HL-60/S4 (cell line): Measurements from ENCODE around the gene SRRT.
"Not testable (repeated sequence)": the region's sequence is repeated elsewhere in the genome, so short reads cannot be mapped to it uniquely, and the experiment has no call there.

Experiments used
- in situ Hi-C: fragments of 300-500 bp; cut with MboI; formaldehyde crosslinking; loops from 2 replicates; pipeline ENCODE4 v1.14.3; 2022; ENCODE audit warnings: low sequenced_read_pairs

The SRRT gene

DNA sequence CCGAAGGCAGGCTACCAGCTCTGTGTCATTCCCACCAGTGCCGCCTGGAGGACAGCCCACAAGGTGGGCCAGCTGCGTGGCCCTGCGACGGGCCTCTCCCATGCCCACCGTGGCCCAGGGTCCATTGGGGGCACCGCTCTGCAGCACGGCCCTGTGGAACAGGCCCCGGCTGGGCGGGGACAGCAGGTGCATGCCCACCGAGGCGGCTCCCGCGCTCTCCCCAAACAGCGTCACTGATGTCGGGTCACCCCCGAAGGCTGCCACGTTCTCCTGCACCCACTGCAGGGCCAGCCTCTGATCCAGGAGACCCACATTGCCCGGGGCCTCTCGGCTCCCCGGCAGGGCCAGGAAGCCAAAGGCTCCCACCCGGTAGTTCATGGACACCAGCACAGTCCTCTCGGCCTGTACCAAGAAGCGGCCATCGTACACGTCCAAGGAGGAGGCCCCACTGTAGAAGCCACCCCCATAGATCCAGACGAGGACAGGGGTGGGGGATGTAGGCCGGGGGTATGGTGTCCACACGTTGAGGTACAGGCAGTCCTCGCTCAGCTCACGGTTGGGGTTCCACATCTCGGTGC lies 18.5 kb downstream of the SRRT start:
- in situ Hi-C loops = loop anchor here (5.0 to 10.0 kb wide), 2 partner anchors 164 to 401 kb away; no protein-coding TSS in a partner anchor

DNA sequence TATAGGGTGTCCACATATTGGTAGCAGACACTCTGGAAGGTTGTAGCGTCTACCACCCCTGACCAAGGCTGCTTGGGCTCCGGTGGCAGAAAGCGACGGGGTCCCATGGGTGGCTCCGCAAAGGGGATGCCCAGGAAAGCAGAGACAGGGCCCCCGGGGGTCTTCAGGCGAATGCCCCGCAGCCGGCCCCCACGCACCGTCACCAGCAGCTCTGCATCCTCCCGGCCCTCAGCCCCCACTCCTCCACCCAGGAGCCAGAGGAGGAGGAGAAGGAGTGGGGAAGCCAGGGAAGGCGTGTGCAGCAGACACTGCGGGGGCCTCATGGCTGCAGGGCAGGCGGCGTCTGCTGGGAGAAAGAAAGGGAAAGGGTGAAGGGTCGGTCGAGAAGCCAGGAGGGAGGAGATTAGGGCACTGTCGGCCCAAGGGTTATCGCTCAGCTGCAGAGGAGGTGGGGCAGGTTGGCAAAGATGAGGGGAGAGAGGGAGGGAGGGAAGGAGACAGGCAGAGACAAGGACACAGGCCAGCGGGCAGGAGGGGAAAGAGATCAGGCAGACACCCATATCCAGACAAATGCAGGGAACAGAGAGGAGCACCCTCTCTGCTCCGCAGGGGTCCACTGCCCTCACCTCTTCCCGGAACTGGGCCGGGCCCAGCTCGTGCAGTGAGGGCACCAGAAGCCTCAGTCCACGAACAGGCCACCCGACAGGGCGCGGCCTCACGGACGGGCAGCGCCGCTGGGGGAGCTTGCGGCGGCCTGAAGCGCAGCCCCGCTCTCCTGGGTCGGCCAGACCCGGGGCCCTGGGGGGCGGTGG lies 19.2 kb downstream of the SRRT start:
- in situ Hi-C loops = loop anchor here (5.0 to 10.0 kb wide), 2 partner anchors 163 to 401 kb away; no protein-coding TSS in a partner anchor

DNA sequence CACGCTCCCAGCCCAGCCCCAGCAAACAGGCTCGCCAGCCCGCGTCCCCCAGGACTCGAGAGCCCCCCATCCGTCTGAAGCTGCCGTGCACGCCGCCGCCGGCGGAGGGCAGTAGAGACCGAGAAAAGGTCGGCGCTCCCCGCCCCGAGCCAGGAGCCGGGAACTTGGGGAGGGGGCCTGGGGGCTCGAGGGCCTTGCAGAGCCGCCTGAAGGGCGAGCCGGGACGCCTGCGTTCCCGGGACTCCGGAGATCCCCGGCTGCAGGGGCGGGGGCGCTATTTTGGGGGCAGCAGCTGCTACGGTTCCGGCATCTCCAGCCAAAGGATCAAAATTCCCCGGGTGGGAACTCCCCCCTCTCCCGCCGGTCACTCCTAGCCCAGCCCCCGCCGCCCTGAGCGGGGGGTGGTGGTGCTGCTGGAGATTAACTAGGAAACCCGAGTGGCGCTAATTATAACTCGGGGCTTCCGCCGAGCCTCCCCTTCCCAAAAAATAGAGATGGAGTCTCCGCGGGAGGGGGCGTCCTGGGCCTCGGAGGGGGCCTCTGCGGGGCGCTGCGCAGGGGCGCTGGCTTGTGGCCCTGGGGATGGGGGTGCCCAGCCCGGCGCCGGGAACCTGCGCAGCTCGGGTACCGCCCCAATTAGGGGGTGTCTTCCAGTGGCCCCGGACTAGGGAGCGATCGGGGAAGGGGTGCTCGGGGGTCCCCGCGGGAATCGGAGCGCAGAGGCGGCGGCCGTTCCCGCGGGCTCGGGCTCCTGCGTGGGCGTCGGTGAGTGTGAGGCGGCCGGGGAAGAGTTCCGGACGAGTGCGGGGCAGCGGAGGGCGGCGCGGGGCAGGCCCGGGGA lies 20.2 kb downstream of the SRRT start:
- in situ Hi-C loops = loop anchor here (5.0 to 10.0 kb wide), 2 partner anchors 162 to 400 kb away; no protein-coding TSS in a partner anchor

DNA sequence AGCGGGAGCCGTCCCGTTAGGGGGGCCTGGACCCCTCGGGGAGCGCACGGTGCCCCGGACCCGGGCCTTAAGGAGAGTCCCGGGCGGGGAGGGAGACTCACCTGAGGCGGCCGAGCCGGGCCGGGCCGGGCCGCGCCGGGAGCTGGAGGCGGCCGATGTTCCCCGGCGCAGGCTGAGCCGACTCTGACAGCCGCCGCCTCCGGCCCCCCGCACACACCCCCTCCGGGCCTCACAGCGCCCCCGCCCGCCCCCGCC lies 20.7 kb downstream of the SRRT start, which contains the start of gene ACHE:
TSS of gene ACHE (minus strand) at position 188 of the 255 bp plus-strand sequence. CDS start 1,656 bp downstream, outside the sequence.
- in situ Hi-C loops = loop anchor here (10.0 kb wide), 1 partner anchor 399 kb away; no protein-coding TSS in a partner anchor

DNA sequence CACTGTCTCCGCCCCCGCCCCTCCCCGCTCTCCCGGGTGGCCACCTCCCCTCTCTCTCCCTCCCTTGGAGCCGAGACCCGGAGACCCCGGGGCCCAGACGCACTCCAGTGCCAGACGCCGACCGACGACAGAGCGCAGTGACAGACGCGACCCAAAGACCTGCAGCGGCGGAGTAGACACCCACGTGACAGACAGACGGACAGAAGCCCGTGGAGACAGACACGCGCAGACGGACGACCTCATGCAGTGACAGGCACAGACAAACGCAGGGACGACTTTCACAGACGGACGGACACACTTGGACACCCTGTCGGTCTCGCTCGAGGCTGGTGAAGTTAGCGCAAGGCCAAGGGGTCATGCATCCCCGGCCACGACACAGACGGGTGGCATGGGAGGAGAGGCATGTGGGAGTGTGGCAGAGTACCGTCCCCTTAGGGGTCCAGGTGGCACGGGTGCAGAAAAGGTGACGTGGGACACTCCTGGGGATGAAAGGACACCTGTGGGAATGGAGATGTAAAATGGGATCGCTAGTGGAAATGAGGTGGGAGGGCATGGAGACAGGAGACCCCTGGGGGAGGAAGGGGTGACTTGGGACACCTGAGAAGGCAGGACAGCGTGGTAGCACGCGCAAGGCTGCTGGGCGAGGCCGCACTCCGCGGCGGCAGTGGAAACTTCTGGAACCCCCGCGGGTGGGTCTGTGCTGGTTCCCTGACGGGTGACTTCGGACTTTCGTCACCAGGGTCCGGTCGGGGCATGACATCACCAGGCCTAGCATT lies 21.2 kb downstream of the SRRT start:
- in situ Hi-C loops = loop anchor here (10.0 kb wide), 1 partner anchor 399 kb away; no protein-coding TSS in a partner anchor

DNA sequence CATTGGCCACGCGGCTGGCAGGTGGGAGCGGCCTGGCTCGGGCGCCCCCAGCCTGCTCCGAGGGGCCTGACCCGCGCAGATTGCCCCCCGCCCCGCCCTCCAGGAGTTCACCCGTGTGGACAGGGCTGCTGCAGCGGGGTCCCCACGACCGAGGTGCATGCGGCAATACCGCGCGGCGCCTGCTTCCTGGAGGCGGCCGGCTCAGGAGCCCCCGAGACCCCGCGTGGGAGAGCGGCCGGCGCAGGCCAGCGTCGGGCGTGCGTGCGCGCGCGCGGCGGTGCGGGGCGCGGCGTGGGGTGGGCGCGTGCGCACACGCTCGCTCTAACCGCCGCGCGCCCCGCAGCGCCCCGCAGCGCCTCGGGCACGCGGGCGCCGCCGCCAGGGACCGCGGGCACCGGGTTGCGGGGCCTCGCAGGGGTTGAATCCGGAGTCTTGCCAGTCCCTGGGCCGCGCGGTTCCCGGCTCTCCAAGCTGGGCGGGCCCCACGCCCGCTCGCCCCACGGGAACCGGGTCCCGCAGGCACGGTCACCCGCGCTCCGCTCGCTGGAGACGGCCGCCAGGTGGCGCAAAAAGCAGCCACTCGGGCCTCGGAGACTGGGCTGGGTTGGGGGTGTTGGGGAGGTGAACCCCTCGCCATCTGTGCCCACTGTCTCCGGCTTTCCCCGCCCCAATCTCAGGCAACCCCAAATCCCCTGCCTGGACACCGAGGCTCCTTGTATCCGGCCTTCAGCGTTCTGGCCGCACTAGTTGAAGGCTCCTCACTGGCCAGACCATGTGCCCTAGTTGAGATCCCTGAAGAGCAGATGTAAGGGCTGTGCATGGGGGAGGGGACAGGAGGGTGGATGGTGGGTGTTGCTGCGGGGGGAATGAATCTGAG lies 22.1 kb downstream of the SRRT start:
- in situ Hi-C loops = loop anchor here (10.0 kb wide), 1 partner anchor 398 kb away; no protein-coding TSS in a partner anchor

DNA sequence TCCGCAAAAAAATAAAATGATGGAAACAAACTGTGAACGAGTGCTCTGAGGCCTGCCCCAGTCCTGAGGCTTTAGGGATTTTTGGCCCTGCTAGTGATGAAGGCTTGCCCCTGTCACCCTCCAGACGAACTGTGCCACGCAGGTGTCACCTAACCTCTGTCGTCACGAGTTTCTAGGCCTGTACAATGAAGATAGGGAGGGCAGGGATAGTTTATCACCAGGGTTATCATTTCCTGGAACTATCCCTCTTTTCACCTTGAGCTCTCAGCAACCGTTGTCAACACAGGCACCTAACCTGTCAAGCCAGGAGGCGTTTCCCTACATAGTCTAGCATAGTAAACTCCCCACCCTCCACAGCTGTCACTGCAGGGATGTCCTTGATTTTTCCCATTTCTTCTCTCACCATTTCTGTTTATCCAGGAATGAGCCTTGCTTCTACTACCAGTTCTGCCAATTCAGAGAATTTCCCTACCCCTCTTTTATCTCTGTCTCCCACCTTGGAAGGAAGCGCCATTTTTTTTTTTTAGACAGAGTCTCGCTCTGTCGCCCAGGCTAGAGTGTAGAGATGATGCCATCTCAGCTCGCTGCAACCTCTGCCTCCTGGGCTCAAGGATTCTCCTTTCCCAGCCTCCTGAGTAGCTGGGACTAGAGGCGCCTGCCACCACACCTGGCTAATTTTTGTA lies 23.0 kb downstream of the SRRT start:
- in situ Hi-C loops = loop anchor here (10.0 kb wide), 1 partner anchor 397 kb away; no protein-coding TSS in a partner anchor

DNA sequence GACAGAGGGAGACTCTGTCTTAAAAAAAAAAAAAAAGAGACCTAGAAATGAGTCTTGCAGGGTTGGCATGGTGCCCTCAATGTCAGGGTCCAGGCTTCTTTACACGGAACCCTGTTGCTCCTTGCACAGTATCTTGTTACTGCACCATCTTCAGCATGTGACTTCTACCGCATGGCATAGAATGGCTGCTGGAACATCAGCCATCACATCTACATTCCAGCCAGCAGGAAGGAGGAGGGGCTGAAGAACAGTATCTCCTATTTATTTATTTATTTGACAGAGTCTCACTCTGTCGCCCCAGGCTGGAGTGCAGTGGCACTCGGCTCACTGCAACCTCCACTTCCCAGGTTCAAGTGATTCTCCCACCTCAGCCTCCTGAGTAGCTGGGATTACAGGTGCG lies 24.5 kb downstream of the SRRT start:
- in situ Hi-C loops = loop anchor here (10.0 kb wide), 1 partner anchor 395 kb away; no protein-coding TSS in a partner anchor

DNA sequence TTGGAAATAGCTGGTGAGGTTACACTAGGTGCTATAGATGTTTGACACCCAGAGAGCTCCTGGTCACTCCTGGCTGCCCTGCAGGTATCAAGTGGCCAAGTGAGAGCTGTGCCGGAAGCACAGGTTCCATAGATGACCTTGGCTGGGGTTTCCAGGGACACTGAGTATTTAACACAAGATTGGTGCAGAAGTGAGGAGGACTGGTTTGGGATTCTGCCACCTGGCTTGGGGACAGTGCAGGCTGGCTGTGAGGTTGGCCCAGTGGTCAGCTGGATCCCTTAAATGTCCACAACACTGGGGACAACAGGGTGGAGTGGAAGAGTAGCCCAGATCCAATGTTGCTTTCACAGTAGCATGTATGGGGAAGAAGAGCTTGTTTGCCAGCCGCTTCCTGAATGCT lies 26.1 kb downstream of the SRRT start:
- in situ Hi-C loops = no loop called here

DNA sequence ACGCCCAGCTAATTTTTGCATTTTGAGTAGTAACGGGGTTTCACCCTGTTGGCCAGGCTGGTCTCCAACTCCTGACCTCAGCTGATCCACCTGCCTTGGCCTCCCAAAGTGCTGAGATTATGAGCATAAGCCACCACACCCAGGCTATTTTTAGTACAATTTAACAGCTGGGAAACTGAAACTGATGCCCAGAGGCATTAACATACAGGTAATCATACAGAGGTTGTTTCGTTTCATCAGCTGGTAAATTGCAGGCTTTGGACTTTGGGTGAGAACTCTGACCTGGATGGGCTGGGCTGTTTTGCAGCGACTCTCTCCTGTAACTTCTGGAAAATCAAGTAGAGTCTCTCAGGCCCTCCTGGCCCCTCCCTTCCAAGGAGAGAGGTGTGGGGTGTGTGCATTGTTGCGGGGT lies 27.0 kb downstream of the SRRT start:
- in situ Hi-C loops = no loop called here

DNA sequence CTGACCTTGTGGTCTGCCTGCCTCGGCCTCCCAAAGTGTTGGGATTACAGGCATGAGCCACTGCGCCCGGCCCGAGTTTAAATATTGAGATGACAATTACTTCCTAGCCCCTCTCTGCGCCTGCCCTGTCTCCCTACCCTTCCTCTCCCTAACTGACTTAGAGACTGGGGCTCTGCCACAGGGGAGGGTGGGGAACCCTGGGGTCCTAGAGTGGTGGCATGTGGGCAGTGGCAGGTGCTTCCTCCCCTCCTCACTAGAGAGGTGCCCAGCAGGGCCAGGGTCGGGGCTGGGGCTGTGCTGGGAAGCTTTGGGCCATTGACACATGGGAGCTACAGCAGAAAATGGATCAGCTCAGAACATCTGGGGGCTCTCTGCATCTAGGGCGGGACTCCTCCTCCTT lies 27.7 kb downstream of the SRRT start:
- in situ Hi-C loops = no loop called here

DNA sequence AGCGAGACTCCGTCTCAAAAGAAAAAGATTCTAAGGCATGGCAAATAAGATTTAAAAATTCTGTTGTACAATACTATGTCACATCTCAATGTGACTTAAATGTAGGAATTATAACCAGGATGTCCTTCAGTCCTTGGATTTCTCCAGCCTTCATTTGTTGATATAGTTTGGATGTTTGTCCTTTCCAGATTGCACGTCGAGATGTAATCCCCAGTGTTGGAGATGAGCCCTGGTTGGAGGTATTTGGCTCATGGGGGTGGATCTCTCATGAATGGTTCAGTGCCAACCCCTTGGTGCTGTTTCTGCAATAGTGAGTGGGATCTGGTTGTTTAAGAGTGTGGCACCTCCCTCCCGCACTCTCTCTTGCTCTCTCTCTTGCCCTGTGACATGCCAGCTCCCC lies 33.6 kb downstream of the SRRT start:
- in situ Hi-C loops = no loop called here

DNA sequence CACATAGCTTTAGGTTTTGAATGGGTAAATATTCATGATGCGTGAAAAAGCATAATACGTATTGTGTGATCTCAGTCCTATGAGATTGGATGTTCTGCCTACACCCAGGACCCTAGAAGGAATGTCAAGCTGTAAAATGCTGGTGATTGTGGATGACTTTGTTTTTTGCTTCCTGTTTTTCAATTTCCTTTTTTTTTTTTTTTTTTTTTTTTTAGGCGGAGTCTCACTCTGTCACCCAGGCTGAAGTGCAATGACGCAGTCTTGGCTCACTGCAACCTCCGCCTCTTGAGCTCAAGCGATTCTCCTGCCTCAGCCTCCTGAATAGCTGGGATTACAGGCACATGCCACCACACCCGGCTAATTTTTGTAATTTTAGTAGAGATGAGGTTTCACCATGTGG lies 35.5 kb downstream of the SRRT start:
- in situ Hi-C loops = not testable (repeated sequence)

DNA sequence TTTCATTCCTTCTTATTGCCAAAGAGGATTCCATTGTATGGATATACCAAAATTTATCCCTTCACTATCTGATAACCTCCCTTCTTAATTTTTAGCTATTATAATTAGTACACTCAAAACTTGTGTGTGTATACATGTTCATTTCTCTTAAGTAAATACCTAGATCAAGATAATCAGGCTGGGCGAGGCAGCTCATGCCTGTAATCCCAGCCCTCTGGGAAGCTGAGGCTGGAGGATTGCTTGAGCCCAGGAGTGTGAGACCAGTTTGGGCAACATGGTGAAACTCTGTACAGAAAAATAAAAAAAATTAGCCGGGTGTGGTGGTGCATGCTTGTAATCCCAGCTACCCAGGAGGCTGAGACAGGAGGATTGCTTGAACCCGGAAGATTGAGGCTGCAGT lies 36.6 kb downstream of the SRRT start:
- in situ Hi-C loops = no loop called here

DNA sequence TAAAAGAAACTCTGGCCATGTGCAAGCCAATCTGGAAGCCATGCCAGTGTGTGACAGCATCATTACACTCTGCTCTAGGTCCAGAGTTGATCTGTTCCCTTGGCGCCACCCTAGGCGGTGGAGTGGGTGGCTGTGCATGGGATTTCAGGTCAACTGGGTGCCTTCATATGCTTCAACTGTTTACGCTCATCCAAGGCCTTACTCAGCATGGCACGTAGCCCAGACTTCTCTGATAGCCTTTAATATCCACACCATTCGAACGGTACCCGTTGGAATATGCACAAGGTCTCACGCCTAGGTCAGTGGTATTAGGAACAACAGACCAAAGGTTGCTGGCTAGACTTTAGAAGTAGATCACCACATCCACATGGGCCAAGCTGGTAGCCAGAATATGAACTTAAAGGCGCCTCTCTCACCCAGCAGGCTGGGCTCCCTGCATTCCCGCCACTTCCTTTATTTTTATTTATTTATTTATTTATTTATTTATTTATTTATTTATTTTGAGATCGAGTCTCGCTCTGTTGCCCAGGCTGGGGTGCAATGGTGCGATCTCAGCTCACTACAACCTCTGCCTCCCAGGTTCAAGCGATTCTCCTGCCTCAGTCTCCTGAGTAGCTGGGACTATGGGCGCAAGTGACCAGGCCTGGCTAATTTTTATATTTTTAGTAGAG lies 39.4 kb downstream of the SRRT start:
- in situ Hi-C loops = no loop called here

DNA sequence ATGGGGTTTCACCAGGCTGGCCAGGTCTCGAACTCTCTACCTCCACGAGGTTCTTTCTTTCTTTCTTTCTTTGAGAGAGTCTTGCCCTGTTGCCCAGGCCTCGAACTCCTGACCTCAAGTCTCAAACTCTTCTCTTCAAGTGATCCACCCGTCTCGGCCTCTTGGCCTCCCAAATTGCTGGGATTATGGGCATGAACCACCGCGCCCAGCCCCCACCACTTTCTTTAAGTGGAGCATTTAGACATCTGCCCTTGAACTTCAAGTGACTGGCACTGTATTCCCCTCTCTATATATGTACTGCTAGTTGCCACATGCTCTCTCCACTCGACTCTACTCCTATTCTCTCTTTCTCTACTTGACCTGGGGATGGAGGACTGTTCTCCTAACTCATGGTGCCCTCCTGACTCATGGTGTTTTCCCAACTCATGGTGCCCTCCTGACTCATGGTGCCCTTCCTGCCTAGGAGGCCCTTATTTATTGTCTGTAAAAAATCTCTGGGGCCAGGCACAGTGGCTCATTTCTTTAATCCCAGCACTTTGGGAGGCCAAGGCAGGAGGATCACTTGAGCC lies 40.1 kb downstream of the SRRT start:
- in situ Hi-C loops = no loop called here

DNA sequence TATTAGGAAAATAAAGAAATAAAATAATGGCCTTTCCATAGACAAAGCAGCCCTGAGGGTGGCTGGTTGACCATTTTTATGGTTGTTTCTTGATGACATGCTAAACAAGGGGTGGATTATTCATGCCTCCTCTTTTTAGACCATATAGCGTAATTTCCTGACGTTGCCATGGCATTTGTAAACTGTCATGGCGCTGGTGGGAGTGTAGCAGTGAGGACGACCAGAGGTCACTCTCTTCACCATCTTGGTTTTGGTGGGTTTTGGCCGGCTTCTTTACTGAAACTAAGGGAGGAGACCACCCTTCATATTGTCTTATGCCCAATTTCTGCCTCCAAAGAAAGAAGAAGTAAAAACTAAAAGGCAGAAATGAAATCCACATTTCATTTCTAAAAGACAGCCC lies 44.4 kb downstream of the SRRT start:
- in situ Hi-C loops = not testable (repeated sequence)
